ENCODE results near the gene NUDT8.
A peak's percentile ranks its signal among the peaks of the same experiment; 100 is the strongest.
"Not testable (repeated sequence)": the region's sequence is repeated elsewhere in the genome, so short reads cannot be mapped to it uniquely, and the experiment has no call there.

The NUDT8 gene

GRCh38 chr11:67627812-67628624, 1.7 kb downstream of the NUDT8 start:
- H3K36me3 ChIP-seq (ENCODE audit: control insufficient read depth, insufficient read depth, low read length): no peaks in the 10 kb centered on the region
- peak overlapping the region; percentile 89 for H3K56ac ChIP-seq (ENCODE audit: low read length)
- H2AK5ac ChIP-seq (ENCODE audit: low read length): no peak overlapping the region
- no peak overlapping the region for H3K4me2 ChIP-seq (ENCODE audit: low read length)
- no peak overlapping the region for H2BK15ac ChIP-seq (replicated peaks; ENCODE audit: low read depth)
- H4K5ac ChIP-seq (ENCODE audit: low read length): no peak overlapping the region
- H3K18ac ChIP-seq (ENCODE audit: low read length): no peak overlapping the region
- H3K4me3 ChIP-seq (ENCODE audit: low read length): no peak overlapping the region
- H2BK5ac ChIP-seq (ENCODE audit: low read length): no peak overlapping the region
- no peaks in the 10 kb centered on the region for H3K79me2 ChIP-seq (ENCODE audit: control insufficient read depth, insufficient read depth, low read length)
- no peaks in the 10 kb centered on the region for H3K27me3 ChIP-seq (ENCODE audit: insufficient read depth, low read length, poor library complexity)
- H3K9ac ChIP-seq (ENCODE audit: low read length): peak overlapping the region; percentile 61
- peak; percentile 66 for DNase-seq
- H3K4me1 ChIP-seq (ENCODE audit: control insufficient read depth, low read depth, low read length): peaks cover 5% of the 10 kb centered on the region
- H2BK120ac ChIP-seq (ENCODE audit: low read depth, low read length): no peak overlapping the region
- no peak overlapping the region for H3K4ac ChIP-seq (ENCODE audit: low read depth, low read length)
- no peak overlapping the region for H3K23ac ChIP-seq (ENCODE audit: low read length)
- H4K8ac ChIP-seq (ENCODE audit: low read depth, low read length): no peak overlapping the region
- peak overlapping the region; percentile 37 for H3K27ac ChIP-seq (ENCODE audit: low read depth, low read length)
- no CpG with 5 or more reads among the region's 15 CpGs for WGBS (ENCODE audit: extremely low coverage, insufficient coverage, low lambda C conversion rate)
- no peaks in the 10 kb centered on the region for H3K79me1 ChIP-seq (ENCODE audit: low read length)

GRCh38 chr11:67627441-67627811, 2.3 kb downstream of the NUDT8 start:
- WGBS (ENCODE audit: extremely low coverage, insufficient coverage, low lambda C conversion rate): no CpG with 5 or more reads among the region's 6 CpGs
- no peaks in the 10 kb centered on the region for H3K79me1 ChIP-seq (ENCODE audit: low read length)
- no peak overlapping the region for H2BK5ac ChIP-seq (ENCODE audit: low read length)
- H2BK15ac ChIP-seq (replicated peaks; ENCODE audit: low read depth): no peak overlapping the region
- peak overlapping the region; percentile 39 for H3K9ac ChIP-seq (ENCODE audit: low read length)
- H2BK120ac ChIP-seq (ENCODE audit: low read depth, low read length): no peak overlapping the region
- H3K27me3 ChIP-seq (ENCODE audit: insufficient read depth, low read length, poor library complexity): no peaks in the 10 kb centered on the region
- peak overlapping the region; percentile 62 for H3K56ac ChIP-seq (ENCODE audit: low read length)
- no peak overlapping the region for H3K4ac ChIP-seq (ENCODE audit: low read depth, low read length)
- peak overlapping the region; percentile 37 for H3K27ac ChIP-seq (ENCODE audit: low read depth, low read length)
- H2AK5ac ChIP-seq (ENCODE audit: low read length): no peak overlapping the region
- H3K4me2 ChIP-seq (ENCODE audit: low read length): no peak overlapping the region
- DNase-seq: no peak
- H3K4me1 ChIP-seq (ENCODE audit: control insufficient read depth, low read depth, low read length): peaks cover 5% of the 10 kb centered on the region
- H3K79me2 ChIP-seq (ENCODE audit: control insufficient read depth, insufficient read depth, low read length): no peaks in the 10 kb centered on the region
- H3K36me3 ChIP-seq (ENCODE audit: control insufficient read depth, insufficient read depth, low read length): no peaks in the 10 kb centered on the region
- no peak overlapping the region for H3K4me3 ChIP-seq (ENCODE audit: low read length)
- no peak overlapping the region for H3K18ac ChIP-seq (ENCODE audit: low read length)
- no peak overlapping the region for H3K23ac ChIP-seq (ENCODE audit: low read length)
- H4K5ac ChIP-seq (ENCODE audit: low read length): no peak overlapping the region
- no peak overlapping the region for H4K8ac ChIP-seq (ENCODE audit: low read depth, low read length)

GRCh38 chr11:67626970-67627369, 2.8 kb downstream of the NUDT8 start:
- Histone ChIP-seq H4K8ac (ENCODE audit: low read depth, low read length) (no peak overlapping the region), H3K4me1 (ENCODE audit: control insufficient read depth, low read depth, low read length) (peaks cover 5% of the 10 kb centered on the region), H4K5ac (ENCODE audit: low read length) (no peak overlapping the region), H3K4me2 (ENCODE audit: low read length) (no peak overlapping the region), H3K23ac (ENCODE audit: low read length) (no peak overlapping the region), H2BK5ac (ENCODE audit: low read length) (peak overlapping the region; percentile 55), H3K56ac (ENCODE audit: low read length) (peak overlapping the region; percentile 70), H3K4me3 (ENCODE audit: low read length) (no peak overlapping the region), H3K27ac (ENCODE audit: low read depth, low read length) (peak overlapping the region; percentile 37), H3K18ac (ENCODE audit: low read length) (no peak overlapping the region), H2AK5ac (ENCODE audit: low read length) (no peak overlapping the region), H3K9ac (ENCODE audit: low read length) (peak overlapping the region; percentile 38), H3K79me2 (ENCODE audit: control insufficient read depth, insufficient read depth, low read length) (no peaks in the 10 kb centered on the region), H3K27me3 (ENCODE audit: insufficient read depth, low read length, poor library complexity) (no peaks in the 10 kb centered on the region), H3K79me1 (ENCODE audit: low read length) (no peaks in the 10 kb centered on the region), H3K4ac (ENCODE audit: low read depth, low read length) (no peak overlapping the region), H2BK15ac (replicated peaks; ENCODE audit: low read depth) (no peak overlapping the region), H2BK120ac (ENCODE audit: low read depth, low read length) (no peak overlapping the region), H3K36me3 (ENCODE audit: control insufficient read depth, insufficient read depth, low read length) (no peaks in the 10 kb centered on the region)
- WGBS (ENCODE audit: extremely low coverage, insufficient coverage, low lambda C conversion rate): no CpG with 5 or more reads among the region's 10 CpGs
- DNase-seq: peak; percentile 72

- H2BK120ac ChIP-seq (ENCODE audit: low read depth, low read length); H3K23ac ChIP-seq (ENCODE audit: low read length); H3K27ac ChIP-seq (ENCODE audit: low read depth, low read length); H4K8ac ChIP-seq (ENCODE audit: low read depth, low read length); H3K9ac ChIP-seq (ENCODE audit: low read length); H2BK5ac ChIP-seq (ENCODE audit: low read length); H3K4me1 ChIP-seq (ENCODE audit: control insufficient read depth, low read depth, low read length); H3K4ac ChIP-seq (ENCODE audit: low read depth, low read length); H3K18ac ChIP-seq (ENCODE audit: low read length); H3K79me2 ChIP-seq (ENCODE audit: control insufficient read depth, insufficient read depth, low read length); H3K56ac ChIP-seq (ENCODE audit: low read length); H4K5ac ChIP-seq (ENCODE audit: low read length); H3K27me3 ChIP-seq (ENCODE audit: insufficient read depth, low read length, poor library complexity); H3K36me3 ChIP-seq (ENCODE audit: control insufficient read depth, insufficient read depth, low read length); H3K79me1 ChIP-seq (ENCODE audit: low read length); H2AK5ac ChIP-seq (ENCODE audit: low read length); H3K4me2 ChIP-seq (ENCODE audit: low read length); H2BK15ac ChIP-seq (replicated peaks; ENCODE audit: low read depth); H3K4me3 ChIP-seq (ENCODE audit: low read length): not testable (repeated sequence)
- WGBS (ENCODE audit: extremely low coverage, insufficient coverage, low lambda C conversion rate): no CpG with 5 or more reads among the region's 10 CpGs
- peak; percentile 84 for DNase-seq
These were observed 3.5 kb downstream of the NUDT8 start for GRCh38 chr11:67626131-67626833.

GRCh38 chr11:67623795-67624194, 5.9 kb downstream of the NUDT8 start:
- H3K4me2 ChIP-seq (ENCODE audit: low read length); H2BK120ac ChIP-seq (ENCODE audit: low read depth, low read length); H3K23ac ChIP-seq (ENCODE audit: low read length); H4K8ac ChIP-seq (ENCODE audit: low read depth, low read length); H2BK15ac ChIP-seq (replicated peaks; ENCODE audit: low read depth); H3K18ac ChIP-seq (ENCODE audit: low read length); H4K5ac ChIP-seq (ENCODE audit: low read length); H3K4me1 ChIP-seq (ENCODE audit: control insufficient read depth, low read depth, low read length); H2BK5ac ChIP-seq (ENCODE audit: low read length); H3K36me3 ChIP-seq (ENCODE audit: control insufficient read depth, insufficient read depth, low read length); H3K79me1 ChIP-seq (ENCODE audit: low read length); H3K4me3 ChIP-seq (ENCODE audit: low read length); H3K27ac ChIP-seq (ENCODE audit: low read depth, low read length); H3K79me2 ChIP-seq (ENCODE audit: control insufficient read depth, insufficient read depth, low read length); H2AK5ac ChIP-seq (ENCODE audit: low read length); H3K9ac ChIP-seq (ENCODE audit: low read length); H3K27me3 ChIP-seq (ENCODE audit: insufficient read depth, low read length, poor library complexity); H3K4ac ChIP-seq (ENCODE audit: low read depth, low read length): not testable (repeated sequence)
- peak; percentile 7 for DNase-seq
- H3K56ac ChIP-seq (ENCODE audit: low read length): peak overlapping the region; percentile 22
- WGBS (ENCODE audit: extremely low coverage, insufficient coverage, low lambda C conversion rate): no CpG with 5 or more reads among the region's 1 CpG
